ENCODE data around the gene TPM1.
"Not testable (repeated sequence)": the region's sequence is repeated elsewhere in the genome, so short reads cannot be mapped to it uniquely, and the experiment has no call there.

The TPM1 gene

DNA sequence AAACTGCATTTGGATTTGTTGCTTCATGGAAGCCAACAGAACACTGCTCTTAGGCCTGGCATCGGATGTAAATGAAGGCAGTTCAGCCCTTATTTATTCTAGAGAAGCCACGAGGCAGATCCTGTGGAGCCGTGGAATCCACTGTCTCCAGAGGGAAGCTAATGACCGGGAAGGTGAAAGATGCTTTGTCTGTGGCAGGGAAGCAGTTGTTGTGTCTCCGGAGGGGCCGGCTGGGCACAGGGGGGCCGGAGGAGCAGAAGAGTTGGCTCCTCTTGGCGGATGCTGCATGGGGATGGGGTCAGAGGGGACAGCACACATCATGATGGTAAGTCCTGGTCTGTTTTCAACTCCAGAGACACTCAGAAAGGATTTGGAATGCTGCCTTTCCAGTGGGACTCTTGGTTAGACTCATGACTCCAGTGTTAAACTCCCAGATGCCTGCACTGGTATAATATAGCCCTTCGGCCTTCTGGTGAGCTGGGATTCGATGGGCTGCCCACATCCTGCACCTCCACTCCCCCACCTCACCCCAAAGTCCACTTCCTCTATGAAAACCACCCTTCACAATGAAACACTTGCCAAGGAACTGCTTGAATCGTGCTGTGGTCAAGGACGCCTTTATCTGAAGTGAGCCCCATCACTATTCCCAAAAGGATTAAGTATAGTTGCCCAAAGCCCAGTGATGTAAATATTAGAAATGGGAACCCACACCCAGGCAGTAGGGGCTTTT, 33.6 kb downstream of the TPM1 start:
- no peak for DNase-seq

DNA sequence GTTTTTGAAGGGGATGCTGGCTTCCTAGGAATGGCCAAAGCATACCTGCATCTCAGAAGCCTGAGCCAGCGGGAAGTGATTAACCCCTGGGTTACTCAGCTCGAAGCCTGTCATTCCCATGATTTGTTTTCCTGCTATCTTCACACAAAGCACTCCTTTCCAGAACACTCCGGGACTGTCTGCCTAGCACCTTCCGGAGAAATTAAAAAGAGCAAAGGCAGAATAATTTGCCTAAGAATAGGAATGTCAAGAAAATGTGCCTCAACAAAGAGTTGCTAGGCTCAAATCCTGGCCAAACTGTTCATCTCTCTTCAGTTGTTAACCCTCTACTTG, 34.1 kb downstream of the TPM1 start:
- DNase-seq: no peak

DNA sequence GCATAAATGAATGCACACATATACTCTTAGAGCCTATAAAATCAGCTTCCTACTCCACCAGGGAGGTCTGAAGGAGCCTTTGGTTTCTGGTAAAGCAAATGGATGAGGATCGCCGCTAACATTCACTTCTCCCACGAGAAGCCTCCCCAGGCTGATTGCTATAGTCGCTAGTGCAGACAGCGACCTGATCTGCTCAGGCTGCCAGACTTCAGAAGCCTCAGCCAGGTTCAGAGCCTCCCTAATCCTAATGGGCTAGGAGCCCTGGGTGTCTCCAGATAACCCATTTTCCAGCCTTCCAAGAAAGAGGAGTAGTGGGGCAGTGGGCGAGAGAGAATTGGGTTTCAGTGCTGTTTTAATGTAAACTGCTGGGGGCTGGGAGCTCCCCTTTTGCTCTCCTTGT, 35.4 kb downstream of the TPM1 start:
- no peak for DNase-seq

DNA sequence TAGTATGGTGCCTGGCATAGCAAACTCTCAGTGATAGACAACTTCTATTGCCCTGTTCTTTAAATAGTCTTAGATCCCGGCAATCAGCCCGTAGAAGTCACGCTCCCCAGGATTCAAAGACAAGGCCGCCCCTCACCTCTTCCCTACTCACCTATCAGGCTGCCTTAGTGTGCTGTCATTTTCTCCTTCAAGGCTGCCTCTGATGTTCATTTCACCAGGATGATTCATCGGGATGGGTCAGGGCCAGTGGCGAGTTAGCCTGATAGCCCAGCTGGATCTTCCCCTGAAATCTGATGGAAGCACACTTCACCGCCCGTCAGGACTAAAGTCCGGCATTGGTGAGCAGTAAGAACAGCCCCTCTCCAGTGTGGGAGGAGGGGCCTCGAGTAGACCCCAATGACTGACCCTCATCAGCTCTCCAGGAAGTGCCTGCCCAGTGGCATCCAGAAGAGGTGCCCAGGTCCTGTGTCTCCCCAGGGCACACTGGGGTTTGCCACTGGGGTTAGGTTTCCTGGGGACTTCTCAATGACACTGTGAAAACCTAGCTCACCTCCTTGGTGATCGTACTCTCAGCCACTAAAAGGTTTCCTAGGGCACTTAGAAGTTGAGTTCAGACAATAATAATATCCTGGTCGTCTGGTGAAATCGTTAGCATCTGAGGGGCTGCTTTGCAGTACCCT, 37.5 kb downstream of the TPM1 start:
- DNase-seq: no peak

DNA sequence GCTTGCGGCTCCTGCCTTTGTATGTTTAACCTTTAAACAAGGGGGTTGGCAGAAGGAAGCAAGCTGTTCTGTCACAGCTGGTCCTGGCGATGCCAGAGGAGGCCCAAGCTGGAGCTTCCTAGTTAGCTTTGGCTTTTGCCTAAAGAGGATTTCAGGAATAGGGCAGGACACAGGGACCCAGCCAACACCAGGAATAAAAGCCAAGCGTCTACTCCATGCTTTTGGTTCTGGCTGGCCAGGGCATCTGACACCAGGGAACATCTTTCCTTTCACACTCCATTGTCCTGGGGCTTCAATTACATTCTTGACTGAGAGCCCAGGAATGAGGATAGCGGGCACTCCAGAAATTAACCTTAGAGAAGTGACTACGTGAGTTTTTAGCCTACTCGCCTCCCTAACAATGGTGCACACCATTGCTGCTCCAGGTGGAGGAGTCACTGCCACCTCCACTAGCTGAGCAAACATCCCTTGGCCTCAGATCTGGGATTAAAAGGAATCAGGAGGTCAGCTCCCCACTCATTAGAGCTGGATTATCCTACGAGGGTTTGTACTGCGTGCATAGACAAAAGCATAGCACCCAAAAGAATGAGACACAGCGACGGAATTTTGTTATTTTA, 38.2 kb downstream of the TPM1 start:
- no peak for DNase-seq

DNA sequence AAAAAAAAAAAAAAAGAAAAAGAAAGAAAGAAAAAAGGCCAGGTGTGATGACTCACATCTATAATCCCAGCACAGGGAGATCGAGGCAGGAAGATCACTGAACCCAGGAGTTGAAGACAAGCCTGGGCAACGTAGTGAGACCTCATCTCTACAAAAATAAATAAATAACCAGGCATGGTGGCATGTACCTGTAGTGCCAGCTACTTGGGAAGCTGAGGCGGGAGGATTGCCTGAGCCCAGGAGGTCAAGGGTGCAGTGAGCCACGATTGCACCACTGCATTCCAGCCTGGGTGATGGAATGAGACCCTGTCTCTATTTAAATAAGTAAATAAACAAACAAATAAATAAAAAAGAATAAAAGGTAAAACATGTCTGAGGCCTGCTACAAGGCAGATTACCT, 39.8 kb downstream of the TPM1 start:
- DNase-seq: no peak

DNA sequence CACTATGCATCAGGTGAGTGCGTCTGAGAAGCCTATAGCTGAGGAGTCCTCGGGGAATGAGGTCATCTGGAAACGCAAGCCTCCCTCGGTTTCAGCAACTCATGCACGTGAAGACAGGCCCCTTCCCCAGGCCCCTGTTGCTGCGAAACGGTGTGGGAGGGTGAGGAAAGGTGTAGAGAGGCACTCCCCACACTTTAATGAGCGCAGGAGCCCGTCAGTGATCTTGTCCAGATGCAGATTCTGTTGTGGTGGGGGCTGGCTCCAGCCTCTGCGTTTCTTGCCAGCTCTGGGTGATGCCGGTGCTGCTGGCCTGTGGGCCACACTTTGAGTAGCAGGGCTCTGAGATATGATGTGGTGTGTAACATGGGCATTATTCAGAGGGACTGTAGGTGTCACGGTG, 40.5 kb downstream of the TPM1 start:
- no peak for DNase-seq

DNA sequence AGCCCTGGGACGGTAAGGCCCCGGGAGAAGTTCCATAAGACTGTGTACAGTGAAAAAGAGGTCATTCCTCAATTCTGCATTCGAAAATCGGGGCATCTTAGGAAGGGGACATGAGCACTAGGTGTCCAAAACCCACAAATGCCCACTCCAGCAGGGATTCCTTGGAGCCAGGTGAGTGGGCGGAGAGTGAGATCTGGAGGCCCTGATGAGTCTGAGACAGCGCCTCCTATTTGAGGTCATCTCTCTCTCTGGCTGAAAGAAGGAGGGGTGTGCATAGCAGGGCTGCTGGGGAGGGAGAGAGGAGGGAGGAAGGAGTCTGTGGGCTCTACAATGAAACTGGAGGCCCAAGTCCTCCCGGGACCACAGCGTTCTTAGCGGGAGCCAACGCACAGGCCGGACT, 41.0 kb downstream of the TPM1 start:
- DNase-seq: no peak

DNA sequence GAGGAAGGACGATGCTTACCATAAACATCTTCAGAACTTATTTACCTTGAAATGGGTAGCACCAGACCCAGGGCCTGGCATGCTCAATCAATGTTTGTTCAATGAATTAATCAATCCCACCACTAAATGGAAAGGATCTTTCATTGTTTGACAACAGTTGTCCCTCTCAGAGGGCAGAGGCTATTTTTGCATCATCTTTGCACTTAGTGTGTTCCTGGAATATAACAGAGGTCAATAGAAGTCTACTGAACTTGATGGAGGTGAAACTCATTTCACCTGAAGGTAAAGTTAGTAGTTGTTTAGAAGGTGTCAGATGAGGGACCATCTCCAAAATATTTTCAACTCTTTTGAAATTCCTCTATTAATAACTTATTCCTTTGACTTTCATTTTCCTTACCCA, 42.3 kb downstream of the TPM1 start:
- no peak for DNase-seq

DNA sequence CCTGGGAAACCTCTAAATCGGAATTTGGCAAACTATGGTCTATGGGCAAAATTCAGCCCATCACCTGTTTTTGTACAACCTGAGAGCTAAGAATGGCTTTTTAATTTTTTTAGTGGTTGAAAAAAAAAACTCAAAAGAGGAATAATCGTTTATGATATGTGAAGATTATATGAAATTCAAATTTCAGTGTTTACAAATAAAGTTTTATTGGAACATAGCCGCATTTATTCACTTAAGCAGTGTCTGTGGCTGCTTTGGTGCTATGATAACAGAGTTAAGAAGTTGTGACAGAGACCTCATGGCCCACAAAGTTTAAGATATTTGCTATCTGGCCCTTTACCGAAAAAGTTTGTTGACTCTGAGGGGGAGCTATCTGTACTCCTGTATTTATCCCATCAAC, 42.7 kb downstream of the TPM1 start:
- DNase-seq: no peak

DNA sequence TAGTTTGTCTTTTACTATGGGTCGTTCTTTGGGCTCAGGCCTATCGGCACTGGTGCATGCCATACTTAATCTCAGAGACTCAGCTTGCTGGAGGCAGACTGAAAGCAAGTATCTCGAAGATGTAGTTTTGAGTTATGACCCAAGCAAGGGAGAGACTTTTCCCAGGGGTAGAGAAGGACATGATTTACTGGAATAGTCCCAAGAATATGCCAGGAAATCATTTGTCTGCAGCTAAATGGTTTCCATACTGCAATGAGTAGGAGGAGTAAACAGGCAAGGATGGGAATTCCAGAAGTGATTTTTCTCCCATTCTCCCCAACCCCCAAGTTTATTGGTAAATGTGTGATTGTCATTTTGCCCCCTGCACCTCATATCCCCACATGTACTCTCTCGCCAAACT, 43.7 kb downstream of the TPM1 start:
- no peak for DNase-seq

DNA sequence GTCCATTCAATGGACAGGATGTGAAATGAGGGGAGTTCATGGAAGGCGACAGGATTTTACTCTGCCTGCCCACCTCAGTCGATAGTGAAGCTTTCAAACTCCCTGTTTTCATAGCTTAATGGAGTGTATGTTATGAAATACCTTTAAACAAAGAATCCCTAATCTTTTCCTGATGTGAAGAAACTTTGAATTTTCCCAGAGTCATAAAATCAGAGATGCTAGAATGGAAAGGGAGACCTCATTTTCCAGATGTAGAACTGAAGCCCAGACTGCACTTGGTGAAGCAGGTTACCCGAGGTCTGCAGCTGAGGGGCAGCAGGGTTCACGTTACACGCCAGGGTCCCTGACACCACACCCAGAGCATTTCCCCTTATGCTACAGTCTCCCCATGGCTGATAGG, 44.4 kb downstream of the TPM1 start:
- no peak for DNase-seq

DNA sequence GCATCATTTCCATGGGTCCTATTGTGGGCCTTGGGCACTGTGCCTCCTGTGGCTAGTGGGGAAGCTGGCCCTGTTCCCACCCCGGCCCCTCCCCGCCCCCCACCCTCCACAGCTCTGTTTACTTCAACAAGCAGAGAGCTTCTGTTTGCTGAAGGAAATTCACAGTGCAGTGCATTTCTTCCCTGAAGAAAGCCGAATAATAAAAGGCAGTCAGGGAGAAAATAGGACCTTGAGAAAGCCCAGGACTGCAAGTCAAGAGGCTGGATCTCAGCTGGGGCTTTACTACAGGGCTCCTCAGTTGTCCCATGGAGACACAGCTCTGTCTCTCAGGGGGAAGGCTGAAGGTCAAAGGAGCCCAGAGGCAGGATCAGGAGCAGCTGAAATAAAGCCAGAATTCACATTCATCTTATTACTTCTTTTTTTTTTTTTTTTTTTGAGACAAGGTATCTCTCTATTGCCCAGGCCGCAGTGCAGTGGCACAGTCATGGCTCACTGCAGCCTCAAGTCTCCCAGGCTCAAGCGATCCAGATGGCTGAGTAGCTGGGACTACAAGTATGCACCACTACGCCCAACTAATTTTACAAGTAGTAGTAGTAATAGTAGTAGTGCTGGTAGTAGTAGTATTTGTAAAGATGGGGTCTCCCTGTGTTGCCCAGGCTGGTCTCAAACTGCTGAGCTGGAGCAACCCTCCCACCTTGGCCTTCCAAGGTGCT, 46.1 kb downstream of the TPM1 start:
- DNase-seq: no peak

DNA sequence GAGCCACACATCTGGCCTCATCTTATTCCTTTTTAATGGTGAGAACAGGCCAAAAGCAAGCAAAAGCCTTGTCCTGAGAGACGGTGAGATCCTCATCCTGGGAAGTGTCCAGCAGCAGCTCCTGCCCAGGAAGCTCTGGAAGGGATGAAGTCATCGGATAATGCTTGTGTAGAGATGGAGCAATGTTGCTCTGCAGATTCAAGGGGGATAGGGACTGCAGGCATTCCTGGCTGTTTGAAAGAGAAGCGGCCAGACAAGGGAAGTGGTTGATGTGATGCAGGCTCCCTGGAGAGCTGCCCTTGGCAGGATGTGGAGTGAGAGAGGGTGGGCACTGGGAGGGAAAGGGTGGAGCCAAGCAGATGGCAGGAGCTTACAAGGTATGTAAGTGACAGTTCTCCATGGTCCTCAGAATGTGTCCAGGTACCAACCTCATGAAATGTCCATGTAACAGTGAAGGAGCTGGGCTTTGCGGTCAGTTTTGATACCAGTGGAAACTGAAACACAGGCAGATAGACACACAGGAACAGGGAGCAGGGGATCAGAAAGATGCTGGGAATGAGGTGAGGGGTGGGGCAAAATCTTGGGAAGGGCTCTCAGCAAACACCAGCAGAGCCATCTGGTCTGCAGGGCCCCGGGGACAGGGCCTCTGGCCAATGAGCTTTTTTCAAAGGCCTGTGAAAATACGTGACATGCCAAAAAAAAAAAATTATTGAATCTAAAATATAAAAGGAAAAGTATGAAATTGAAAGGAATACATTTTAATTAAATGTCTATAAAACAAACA, 46.9 kb downstream of the TPM1 start:
- DNase-seq: peak; percentile 73

DNA sequence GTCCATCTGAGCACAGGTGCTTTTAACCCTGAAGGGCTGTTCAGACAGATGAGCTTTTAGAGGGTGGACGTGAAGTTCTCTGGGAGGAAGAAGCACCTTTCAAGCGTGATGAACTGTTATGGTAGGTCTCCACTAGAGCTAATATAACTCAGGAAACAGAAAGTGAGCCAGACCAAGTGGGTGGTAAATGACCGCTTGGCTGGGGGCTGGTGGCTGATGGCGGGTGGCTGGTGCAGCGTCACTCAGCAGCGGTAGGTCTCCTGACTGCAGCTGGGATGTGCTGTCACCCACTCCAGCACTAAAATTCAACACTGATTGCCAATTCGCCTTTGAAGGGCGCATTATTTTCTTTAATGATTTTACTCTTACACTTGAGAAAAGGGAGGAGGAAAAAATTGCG, 47.9 kb downstream of the TPM1 start:
- DNase-seq: no peak

DNA sequence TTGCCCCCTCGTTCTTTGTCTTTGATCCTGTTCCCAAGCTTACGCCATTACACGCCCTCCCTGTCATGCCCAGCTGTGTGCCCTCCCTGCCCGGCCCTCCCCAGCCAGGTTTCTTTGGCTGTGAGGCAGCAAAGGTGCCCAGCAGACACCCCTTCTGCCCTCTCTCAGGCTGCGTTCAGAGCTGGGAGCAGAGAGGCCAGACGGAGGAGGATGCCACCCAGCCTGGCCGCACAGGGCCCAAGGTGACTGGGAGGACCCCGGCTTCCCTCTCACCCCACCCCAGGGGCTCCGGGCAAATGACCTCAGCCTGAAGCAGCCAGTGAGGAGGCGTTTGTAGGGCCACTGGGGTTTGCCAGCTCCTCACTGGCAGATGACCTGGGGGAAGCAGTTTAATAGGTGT, 48.3 kb downstream of the TPM1 start:
- DNase-seq: no peak

DNA sequence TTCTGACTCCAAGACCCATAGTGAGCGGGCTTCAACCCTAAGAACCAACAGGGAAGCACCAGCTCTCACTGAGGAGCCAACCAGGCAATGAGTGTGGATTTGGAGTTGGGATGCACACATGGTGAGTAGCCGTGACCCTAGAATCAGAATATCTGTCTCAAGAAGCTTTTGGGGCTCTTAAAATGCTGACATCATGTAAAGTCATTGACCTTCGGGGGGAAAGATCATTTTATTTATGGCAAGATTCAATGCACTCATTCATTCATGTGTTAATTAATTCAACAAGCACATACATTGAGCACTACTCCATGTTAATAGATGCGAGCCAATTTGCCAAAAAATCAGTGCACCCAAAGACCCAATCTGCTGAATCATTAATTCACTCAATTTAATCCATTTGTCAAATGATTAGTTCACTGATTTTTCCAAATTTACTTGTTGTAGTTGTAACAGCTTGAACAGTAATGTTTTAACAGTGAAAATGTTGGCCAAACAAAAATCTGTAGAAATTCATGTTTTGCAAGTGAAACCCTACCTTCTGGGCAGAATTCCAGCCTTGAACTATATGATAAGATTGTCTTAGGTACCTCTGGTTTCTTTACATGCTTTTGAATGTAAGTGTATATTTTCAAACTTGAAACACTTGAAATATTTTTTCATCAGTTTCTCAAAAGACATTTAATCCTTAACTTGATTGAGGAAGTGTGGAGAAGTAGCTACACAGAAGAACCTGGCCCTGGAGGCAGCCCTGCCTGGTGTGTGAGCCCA, 49.3 kb downstream of the TPM1 start:
- DNase-seq: no peak

DNA sequence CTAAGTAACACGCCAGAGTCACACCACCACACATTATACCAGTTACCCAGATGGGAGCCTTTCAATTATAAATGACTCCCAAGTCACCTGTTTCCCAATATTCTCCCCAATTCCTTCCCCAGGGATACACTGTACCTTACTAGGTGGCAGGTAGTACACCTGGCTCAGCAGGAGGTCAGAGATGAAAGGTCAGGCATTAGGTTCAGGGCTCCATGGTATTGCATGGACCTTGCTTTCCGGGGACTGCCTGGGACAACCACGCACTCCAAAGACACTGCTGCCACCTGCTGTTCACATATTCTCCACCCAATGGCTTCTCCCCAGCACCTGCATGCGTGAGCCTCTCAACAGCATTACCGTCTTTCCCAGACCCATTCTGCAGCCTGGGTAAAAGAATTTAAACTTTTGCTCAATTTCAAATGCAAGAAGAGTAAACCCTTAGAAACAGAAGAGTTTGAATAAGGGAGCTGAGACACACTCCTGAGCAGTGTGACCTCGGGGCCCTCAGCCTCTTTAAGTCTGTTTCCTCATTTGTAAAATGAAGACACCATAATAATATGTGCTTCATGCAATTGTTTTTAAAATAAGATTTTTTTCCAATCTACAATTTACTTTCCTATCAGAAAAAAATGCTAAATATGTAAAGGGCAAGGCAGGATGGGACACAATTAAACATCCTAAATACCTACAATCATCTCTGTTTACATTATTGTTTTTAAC, 51.1 kb downstream of the TPM1 start:
- DNase-seq: peak; percentile 78

DNA sequence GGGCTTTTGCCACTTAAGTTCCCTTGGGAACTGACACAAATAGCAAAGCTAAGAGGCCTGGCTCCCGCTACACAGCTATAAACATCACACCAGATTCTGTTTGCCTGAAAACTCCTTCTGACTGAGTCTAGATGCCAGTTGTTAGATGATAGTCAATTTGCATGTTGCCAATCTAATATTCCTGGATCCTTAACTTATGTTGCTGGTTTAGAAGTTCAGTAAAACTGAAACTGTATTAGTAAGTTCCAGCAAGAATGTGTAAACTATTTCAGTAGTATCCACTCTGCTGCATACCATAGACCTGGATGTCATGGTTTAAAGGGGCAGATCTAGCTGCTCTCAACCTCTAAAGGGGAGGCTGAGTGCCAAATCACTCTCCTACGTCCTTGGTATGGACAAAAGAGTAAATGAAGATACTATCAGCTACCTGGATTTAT, 52.0 kb downstream of the TPM1 start:
- DNase-seq: no peak

DNA sequence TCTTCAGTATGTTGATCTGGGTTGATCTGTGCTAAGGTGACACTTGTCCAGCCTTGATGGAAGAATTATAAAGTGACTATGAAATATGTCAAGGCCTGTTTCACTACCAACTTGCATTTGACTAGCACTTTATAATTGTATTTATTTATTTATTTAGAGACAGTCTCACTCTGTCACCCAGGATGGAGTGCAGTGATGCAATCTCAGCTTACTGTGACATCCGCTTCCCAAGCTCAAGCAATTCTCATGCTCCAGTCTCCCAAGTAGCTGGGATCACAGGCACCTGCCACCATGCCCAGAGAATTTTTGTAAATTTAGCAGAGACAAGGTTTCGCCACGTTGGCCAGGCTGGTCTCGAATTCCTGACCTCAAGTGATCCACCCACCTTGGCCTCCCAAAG, 53.6 kb downstream of the TPM1 start:
- DNase-seq: no peak

DNA sequence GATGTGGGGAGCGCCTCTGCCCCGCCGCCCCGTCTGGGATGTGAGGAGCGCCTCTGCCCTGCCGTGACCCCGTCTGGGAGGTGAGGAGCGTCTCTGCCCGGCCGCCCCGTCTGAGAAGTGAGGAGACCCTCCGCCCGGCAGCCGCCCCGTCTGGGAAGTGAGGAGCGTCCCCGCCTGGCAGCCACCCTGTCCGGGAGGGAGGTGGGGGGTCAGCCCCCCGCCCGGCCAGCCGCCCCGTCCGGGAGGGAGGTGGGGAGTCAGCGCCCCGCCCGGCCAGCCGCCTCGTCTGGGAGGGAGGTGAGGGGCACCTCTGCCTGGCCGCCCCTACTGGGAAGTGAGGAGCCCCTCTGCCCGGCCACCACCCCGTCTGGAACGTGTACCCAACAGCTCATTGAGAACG, 56.4 kb downstream of the TPM1 start:
- DNase-seq: not testable (repeated sequence)

DNA sequence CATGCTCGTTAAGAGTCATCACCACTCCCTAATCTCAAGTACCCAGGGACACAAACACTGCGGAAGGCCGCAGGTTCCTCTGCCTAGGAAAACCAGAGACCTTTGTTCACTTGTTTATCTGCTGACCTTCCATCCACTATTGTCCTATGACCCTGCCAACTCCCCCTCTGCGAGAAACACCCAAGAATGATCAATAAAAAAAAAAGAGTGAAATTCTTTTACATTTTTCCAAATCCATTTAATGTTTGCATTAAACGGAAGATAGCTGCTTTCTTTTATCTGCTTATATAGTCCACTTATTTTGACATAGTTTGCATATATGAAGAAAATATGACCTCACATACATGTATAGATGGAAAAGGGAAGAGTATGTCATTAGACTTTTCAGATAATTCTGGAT, 57.0 kb downstream of the TPM1 start:
- DNase-seq: not testable (repeated sequence)

Data from left hindlimb (tissue), 1 donor.